BJ (cell line): Measurements from ENCODE around the gene UMAD1. TPM values are rescaled to one million over a fixed set of nuclear protein-coding genes. Genes with fewer than 3 reads are reported as not detected.
A peak's percentile ranks its signal among the peaks of the same experiment; 100 is the strongest.
"Not testable (repeated sequence)": the region's sequence is repeated elsewhere in the genome, so short reads cannot be mapped to it uniquely, and the experiment has no call there.

ENCODE experiments used
- CTCF ChIA-PET: fragments of 350-600 bp; formaldehyde crosslinking; extraction: SDS; loops from one replicate; lab custom pipeline; 2021; ENCODE audit warnings: antibody characterized with exemption, inconsistent platforms; lab: Yijun Ruan, JAX
- POLR2A ChIA-PET: fragments of 300-600 bp; sonication (Branson Sonifier 250); formaldehyde crosslinking; extraction: SDS; loops from one replicate; lab custom pipeline; 2021; ENCODE audit warnings: antibody characterized with exemption; lab: Charles Lee
- DNase-seq: peaks from one replicate; pipeline ENCODE4 v3.0.0-alpha.2; 2011; ENCODE audit warnings: low read depth
- H3K27me3 ChIP-seq: 2 replicates; pipeline ENCODE4 v1.6.0; 2011; ENCODE audit warnings: low read length; ENCODE audit not compliant: control insufficient read depth, insufficient read depth
- H3K36me3 ChIP-seq: 2 replicates; pipeline ENCODE4 v1.5.1; 2011; ENCODE audit warnings: low read length; ENCODE audit not compliant: control insufficient read depth, insufficient read depth
- H3K4me3 ChIP-seq: 2 replicates; pipeline ENCODE4 v1.5.1; 2011; ENCODE audit warnings: low read depth, mild to moderate bottlenecking, control low read depth, low read length
- polyA plus RNA-seq: library from polyadenylated mRNA; depleted of rRNA; stranded (reverse); fragments of >200 nt; gene quantifications from 2 replicates; pipeline ENCODE4 v1.2.3, GENCODE V29; 2011
- TF ChIP-seq, protein P1 (sequence below): IDR thresholded peaks from 2 replicates; pipeline ENCODE4 v1.5.1; 2011; ENCODE audit warnings: low read depth, mild to moderate bottlenecking, control low read depth, inconsistent platforms, low read length, moderate library complexity; ENCODE audit not compliant: insufficient read depth

Gene UMAD1
- polyA plus RNA-seq, 1 experiment = 10.1 TPM

DNA sequence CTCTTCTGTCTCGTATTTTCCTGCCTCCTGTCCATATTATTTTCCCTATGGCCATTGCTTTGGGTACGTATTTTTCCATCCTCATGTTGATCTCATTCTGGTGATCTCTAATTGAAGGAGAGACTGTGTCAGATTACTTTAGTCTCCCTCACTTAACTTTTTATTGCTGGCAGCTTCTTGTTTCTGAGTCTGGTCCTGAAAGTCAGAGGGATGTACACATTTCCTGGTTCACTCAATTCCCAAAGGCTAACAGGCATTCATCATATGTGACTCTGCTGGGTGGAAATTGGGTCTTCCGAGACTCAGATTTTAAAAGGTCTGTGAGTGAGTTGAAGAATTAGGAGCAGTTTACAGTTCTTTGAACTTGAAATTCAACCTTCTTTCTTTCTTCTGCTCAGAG is 10.9 kb downstream of the UMAD1 start:
- POLR2A ChIA-PET = no interaction called here
- TF ChIP-seq, protein P1, sequence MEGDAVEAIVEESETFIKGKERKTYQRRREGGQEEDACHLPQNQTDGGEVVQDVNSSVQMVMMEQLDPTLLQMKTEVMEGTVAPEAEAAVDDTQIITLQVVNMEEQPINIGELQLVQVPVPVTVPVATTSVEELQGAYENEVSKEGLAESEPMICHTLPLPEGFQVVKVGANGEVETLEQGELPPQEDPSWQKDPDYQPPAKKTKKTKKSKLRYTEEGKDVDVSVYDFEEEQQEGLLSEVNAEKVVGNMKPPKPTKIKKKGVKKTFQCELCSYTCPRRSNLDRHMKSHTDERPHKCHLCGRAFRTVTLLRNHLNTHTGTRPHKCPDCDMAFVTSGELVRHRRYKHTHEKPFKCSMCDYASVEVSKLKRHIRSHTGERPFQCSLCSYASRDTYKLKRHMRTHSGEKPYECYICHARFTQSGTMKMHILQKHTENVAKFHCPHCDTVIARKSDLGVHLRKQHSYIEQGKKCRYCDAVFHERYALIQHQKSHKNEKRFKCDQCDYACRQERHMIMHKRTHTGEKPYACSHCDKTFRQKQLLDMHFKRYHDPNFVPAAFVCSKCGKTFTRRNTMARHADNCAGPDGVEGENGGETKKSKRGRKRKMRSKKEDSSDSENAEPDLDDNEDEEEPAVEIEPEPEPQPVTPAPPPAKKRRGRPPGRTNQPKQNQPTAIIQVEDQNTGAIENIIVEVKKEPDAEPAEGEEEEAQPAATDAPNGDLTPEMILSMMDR = no peak
- Histone ChIP-seq H3K27me3 (no peaks in the 10 kb centered on the region), H3K36me3 (no peaks in the 10 kb centered on the region), H3K4me3 (no peak overlapping the region)
- DNase-seq = no peak
- CTCF ChIA-PET = no interaction called here

DNA sequence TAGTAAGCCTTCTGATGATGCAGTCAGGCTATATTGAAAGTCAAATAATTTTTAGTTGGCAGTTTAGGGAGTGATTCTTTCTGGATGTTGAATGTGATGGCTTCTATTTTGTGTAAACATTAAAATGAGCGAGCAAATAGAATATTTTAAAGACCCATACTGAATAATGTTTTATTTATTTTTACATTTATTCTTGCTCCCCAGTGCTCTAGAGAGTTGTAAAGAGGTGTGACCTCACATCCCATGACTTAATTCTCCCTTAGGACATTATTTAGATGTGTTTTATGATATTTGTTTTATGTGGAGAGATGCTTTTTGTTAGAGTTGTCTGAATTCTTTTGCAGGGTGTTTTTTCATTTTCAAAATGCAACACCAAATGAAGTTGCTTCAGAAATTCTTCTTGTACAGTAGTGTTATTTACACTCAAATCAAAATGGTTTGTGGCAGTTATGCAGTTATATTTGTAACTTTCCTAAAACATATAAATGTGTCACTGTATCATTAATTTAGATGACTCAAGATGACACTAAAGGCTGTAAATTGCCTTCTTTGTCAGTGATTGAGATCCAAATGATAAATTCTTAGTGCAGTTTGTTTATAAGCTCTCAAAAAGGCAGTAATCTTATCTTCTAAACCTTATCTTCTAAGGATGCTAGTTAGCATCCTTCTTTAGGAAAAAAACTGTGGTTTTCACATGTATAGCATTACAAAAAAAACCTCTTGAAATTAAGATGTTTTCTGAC is 12.4 kb downstream of the UMAD1 start:
- ChIA-PET POLR2A (no interaction called here), CTCF (interaction anchor here (0.7 to 1.4 kb wide), 2 partner anchors 10 to 393 kb away, joined by 3 read pairs; no protein-coding TSS in a partner anchor)
- no peak for DNase-seq
- Histone ChIP-seq H3K27me3 (no peaks in the 10 kb centered on the region), H3K36me3 (no peaks in the 10 kb centered on the region), H3K4me3 (no peak overlapping the region)
- TF ChIP-seq, protein P1 = no peak

DNA sequence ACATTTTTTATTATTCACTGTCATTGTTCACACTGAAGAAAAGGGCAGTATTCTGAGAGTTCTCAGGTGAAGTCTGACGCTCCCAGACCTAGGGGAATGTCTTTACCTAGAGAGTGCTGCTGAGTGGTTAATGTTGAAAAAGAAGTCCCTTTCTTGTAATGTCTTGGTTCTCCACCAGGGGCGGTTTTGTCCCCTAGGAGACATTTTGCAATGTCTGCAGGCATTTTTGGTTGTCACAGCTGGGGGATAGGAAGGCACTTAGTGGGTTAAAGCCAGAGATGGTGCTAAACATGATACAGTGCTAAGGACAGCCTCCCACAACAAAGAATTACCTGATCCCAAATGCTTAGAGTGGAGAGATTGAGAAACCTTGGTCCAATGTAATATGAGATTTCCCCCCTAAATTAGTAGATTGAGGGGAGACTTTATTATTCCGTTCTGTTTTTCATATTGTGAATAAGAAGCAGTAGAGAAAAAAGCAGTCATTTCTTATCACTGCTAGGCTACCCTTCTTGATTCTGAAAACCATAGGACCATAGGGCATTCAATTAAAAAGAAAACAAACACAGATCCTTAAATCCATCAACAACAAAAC is 13.1 kb downstream of the UMAD1 start:
- no peaks in the 10 kb centered on the region for H3K27me3 ChIP-seq
- no peak overlapping the region for H3K4me3 ChIP-seq
- no peak for DNase-seq
- TF ChIP-seq, protein P1 = peak; percentile 48
- POLR2A ChIA-PET = no interaction called here
- CTCF ChIA-PET = interaction anchor here (0.7 to 1.4 kb wide), 2 partner anchors 9 to 392 kb away, joined by 3 read pairs; no protein-coding TSS in a partner anchor
- H3K36me3 ChIP-seq = no peaks in the 10 kb centered on the region

DNA sequence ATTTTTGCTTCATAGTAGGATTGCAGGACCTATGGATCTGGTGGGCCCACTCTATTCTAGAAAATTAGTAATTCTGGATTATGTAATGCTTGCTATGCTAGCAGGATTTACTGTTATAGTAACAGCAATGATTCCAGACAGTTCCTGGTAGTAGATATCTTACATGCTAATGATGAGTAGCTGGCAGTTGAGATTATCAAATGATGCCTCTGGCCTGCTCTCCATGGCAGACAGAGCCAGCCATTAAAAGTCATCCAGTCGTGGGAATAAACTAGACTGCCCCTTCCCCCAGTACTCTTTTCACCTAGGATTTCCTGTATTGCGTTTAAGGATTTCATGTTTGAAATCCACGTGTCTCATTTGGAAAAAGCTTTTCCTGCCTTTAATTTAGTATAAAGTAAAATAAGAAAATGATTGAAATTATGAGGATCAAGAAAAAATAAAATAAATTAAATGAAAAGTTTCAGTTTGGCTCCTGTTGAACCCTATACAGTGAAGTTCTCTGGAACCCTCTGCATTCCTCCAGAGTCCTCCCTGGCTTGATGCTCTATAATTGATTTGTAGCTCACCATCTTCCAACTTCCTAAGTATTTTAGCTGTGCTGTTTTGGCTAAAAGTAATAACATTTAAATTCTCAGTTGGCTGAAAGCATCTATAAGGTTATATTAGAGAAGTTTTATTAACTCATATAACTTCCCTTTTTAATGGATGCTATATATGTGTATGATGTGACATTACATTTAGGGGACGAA is 14.6 kb downstream of the UMAD1 start:
- TF ChIP-seq, protein P1 = no peak
- Histone ChIP-seq H3K4me3 (no peak overlapping the region), H3K27me3 (no peaks in the 10 kb centered on the region), H3K36me3 (no peaks in the 10 kb centered on the region)
- DNase-seq = no peak
- POLR2A ChIA-PET = no interaction called here
- CTCF ChIA-PET = no interaction called here

DNA sequence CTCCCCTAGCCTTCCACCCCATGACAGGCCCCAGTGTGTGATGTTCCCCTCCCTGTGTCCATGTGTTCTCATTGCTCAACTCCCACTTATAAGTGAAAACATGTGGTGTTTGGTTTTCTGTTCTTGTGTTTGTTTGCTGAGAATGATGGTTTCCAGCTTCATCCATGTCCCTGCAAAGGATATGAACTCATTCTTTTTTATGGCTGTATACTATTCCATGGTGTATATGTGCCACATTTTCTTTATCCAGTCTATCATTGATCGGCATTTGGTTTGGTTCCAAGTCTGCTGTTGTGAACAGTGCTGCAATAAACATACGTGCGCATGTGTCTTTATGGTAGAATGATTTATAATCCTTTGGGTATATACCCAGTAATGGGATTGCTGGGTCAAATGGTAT is 15.9 kb downstream of the UMAD1 start:
- DNase-seq, CTCF ChIA-PET, POLR2A ChIA-PET, H3K36me3 ChIP-seq, H3K27me3 ChIP-seq, H3K4me3 ChIP-seq: not testable (repeated sequence)
